K562 (cell line): ENCODE data around the gene PCDH9.

Source experiments
- BACH1 ChIP-seq: fragments of 200-800 bp; sonication (Bioruptor generic); IDR thresholded peaks from 2 replicates; pipeline ENCODE4 v1.6.1; 2016; ENCODE audit warnings: missing genetic modification characterization, missing compliant biosample characterization
- JUN ChIP-seq, 2 experiments: sonication (generic) in 1 of 2; formaldehyde crosslinking in 1 of 2; IDR thresholded peaks; 2 replicates each; pipeline versions ENCODE4 v1.6.1 to v1.8.0; 2012 to 2022; ENCODE audit warnings: borderline replicate concordance in 2 of 2, mild to moderate bottlenecking in 2 of 2, improper control_type of control experiment in 1 of 2, low read depth in 1 of 2, low read length in 1 of 2, missing genetic modification reagents in 1 of 2
- NR2C1 ChIP-seq, 2 experiments: fragments of 450-650 bp; IDR thresholded peaks; 2 replicates each; pipeline ENCODE4 v1.6.1; 2017; ENCODE audit warnings: mild to moderate bottlenecking in 2 of 2, antibody characterized with exemption in 1 of 2, inconsistent platforms in 1 of 2, missing compliant biosample characterization in 1 of 2, missing genetic modification characterization in 1 of 2
- RBBP5 ChIP-seq: fragments of 200-600 bp; sonication (generic); IDR thresholded peaks from 2 replicates; pipeline ENCODE4 v1.6.1; 2012; ENCODE audit warnings: borderline replicate concordance, mild to moderate bottlenecking, low read length, control low read depth, inconsistent platforms; ENCODE audit not compliant: insufficient read depth, poor library complexity, severe bottlenecking
- TARDBP ChIP-seq: fragments of 450-650 bp; IDR thresholded peaks from 2 replicates; pipeline ENCODE4 v1.6.1; 2016
- YY1 ChIP-seq, 3 experiments: IDR thresholded peaks; 2 replicates each; pipeline ENCODE4 v1.6.1; 2011; ENCODE audit warnings: low read length in 2 of 3, mild to moderate bottlenecking in 2 of 3, moderate library complexity in 2 of 3, borderline replicate concordance in 1 of 3, control low read depth in 1 of 3, low read depth in 1 of 3; ENCODE audit not compliant: insufficient read depth in 3 of 3, insufficient replicate concordance in 2 of 3, control insufficient read depth in 1 of 3, insufficient read length in 1 of 3; ENCODE audit errors: extremely low read depth in 1 of 3
- ZNF584 ChIP-seq: fragments of 200-800 bp; sonication (Bioruptor generic); IDR thresholded peaks from 2 replicates; pipeline ENCODE4 v1.6.1; 2016; ENCODE audit warnings: low read depth, mild to moderate bottlenecking, missing genetic modification characterization, missing compliant biosample characterization
- ZNF589 ChIP-seq: fragments of 200-800 bp; sonication (Bioruptor generic); IDR thresholded peaks from 2 replicates; pipeline ENCODE4 v1.6.1; 2016; ENCODE audit warnings: low read depth, missing genetic modification characterization, missing compliant biosample characterization
- ZNF740 ChIP-seq, 3 experiments: fragments of 200-800 bp in 1 of 3; sonication (Bioruptor generic) in 1 of 3; sonication (generic) in 1 of 3; formaldehyde crosslinking in 1 of 3; IDR thresholded peaks; 2 replicates each; pipeline versions ENCODE4 v1.6.1 to v1.8.0; 2016 to 2022; ENCODE audit warnings: mild to moderate bottlenecking in 2 of 3, missing compliant biosample characterization in 2 of 3, missing genetic modification characterization in 2 of 3, missing genetic modification reagents in 1 of 3
- TF ChIP-seq, protein P1 (sequence below), 3 experiments: IDR thresholded peaks in 2 of 3; conservative IDR thresholded peaks in 1 of 3; 2 replicates each; pipeline ENCODE4 v1.5.1; 2011 to 2012; ENCODE audit warnings: low read length in 3 of 3, mild to moderate bottlenecking in 3 of 3, control low read depth in 2 of 3, improper control_type of control experiment in 1 of 3, inconsistent platforms in 1 of 3, low read depth in 1 of 3, mixed read lengths in 1 of 3, moderate library complexity in 1 of 3; ENCODE audit not compliant: insufficient read depth in 2 of 3
- TF ChIP-seq, protein P2 (sequence below): sonication (generic); formaldehyde crosslinking; IDR thresholded peaks from 2 replicates; pipeline ENCODE4 v1.8.1; 2023; ENCODE audit warnings: mild to moderate bottlenecking, missing genetic modification reagents

GRCh38 chr13:66477816-66478215 is 752.3 kb downstream of the PCDH9 start:
- TF ChIP-seq TARDBP = no peak
- TF ChIP-seq, protein P1, sequence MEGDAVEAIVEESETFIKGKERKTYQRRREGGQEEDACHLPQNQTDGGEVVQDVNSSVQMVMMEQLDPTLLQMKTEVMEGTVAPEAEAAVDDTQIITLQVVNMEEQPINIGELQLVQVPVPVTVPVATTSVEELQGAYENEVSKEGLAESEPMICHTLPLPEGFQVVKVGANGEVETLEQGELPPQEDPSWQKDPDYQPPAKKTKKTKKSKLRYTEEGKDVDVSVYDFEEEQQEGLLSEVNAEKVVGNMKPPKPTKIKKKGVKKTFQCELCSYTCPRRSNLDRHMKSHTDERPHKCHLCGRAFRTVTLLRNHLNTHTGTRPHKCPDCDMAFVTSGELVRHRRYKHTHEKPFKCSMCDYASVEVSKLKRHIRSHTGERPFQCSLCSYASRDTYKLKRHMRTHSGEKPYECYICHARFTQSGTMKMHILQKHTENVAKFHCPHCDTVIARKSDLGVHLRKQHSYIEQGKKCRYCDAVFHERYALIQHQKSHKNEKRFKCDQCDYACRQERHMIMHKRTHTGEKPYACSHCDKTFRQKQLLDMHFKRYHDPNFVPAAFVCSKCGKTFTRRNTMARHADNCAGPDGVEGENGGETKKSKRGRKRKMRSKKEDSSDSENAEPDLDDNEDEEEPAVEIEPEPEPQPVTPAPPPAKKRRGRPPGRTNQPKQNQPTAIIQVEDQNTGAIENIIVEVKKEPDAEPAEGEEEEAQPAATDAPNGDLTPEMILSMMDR (IDR thresholded peaks at IDR 0.05 in 2 of 3, conservative IDR thresholded peaks at IDR 0.05 in 1 of 3; ENCODE audit: insufficient read depth in 2 of 3, low read depth in 1 of 3, low read length in 3 of 3) = no peak
- no peak for TF ChIP-seq BACH1 (tag)
- no peak for TF ChIP-seq YY1 (IDR thresholded peaks at IDR 0.05; ENCODE audit: borderline replicate concordance in 1 of 3, control insufficient read depth in 1 of 3, extremely low read depth in 1 of 3, insufficient read depth in 3 of 3, insufficient read length in 1 of 3, insufficient replicate concordance in 2 of 3, low read depth in 1 of 3, low read length in 2 of 3)
- TF ChIP-seq, protein P2, sequence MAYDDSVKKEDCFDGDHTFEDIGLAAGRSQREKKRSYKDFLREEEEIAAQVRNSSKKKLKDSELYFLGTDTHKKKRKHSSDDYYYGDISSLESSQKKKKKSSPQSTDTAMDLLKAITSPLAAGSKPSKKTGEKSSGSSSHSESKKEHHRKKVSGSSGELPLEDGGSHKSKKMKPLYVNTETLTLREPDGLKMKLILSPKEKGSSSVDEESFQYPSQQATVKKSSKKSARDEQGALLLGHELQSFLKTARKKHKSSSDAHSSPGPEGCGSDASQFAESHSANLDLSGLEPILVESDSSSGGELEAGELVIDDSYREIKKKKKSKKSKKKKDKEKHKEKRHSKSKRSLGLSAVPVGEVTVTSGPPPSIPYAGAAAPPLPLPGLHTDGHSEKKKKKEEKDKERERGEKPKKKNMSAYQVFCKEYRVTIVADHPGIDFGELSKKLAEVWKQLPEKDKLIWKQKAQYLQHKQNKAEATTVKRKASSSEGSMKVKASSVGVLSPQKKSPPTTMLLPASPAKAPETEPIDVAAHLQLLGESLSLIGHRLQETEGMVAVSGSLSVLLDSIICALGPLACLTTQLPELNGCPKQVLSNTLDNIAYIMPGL (CRISPR knock-in tag) = no peak
- TF ChIP-seq JUN (IDR thresholded peaks at IDR 0.05; ENCODE audit: borderline replicate concordance, low read depth, low read length) = no peak
- TF ChIP-seq JUN (CRISPR knock-in tag; IDR thresholded peaks at IDR 0.05; ENCODE audit: borderline replicate concordance) = no peak
- no peak for TF ChIP-seq NR2C1 (IDR thresholded peaks at IDR 0.05)
- no peak for TF ChIP-seq NR2C1 (tag; IDR thresholded peaks at IDR 0.05)
- TF ChIP-seq RBBP5 = no peak
- no peak for TF ChIP-seq ZNF589 (CRISPR knock-in tag)
- TF ChIP-seq ZNF584 (CRISPR knock-in tag) = no peak
- no peak for TF ChIP-seq ZNF740 (CRISPR knock-in tag; IDR thresholded peaks at IDR 0.05)
- TF ChIP-seq ZNF740 (tag; IDR thresholded peaks at IDR 0.05) = no peak
